Ovary (tissue), 9 donors: ENCODE data around the gene DAPK1. TPM values are rescaled to one million over a fixed set of nuclear protein-coding genes. Genes with fewer than 3 reads are reported as not detected.

Experiments used
- DNase-seq, 5 donors: peaks; one replicate each; pipeline ENCODE4 v3.0.0-alpha.2; 2019 to 2020
- H3K27ac ChIP-seq, 2 donors: fragments of 200-600 bp; one replicate each; pipeline versions ENCODE4 v1.5.1 to v1.8.0; 2019 to 2022
- H3K27me3 ChIP-seq: fragments of 200-600 bp; one replicate; pipeline ENCODE4 v1.8.0; 2022
- H3K36me3 ChIP-seq: fragments of 200-600 bp; sonication (generic); one replicate; pipeline ENCODE4 v1.5.1; 2019
- H3K4me1 ChIP-seq: one replicate; pipeline ENCODE4 v1.8.1; 2013; ENCODE audit warnings: mild to moderate bottlenecking, moderate library complexity; ENCODE audit not compliant: insufficient read depth
- H3K4me3 ChIP-seq: fragments of 200-600 bp; sonication (generic); one replicate; pipeline ENCODE4 v1.5.1; 2017
- H3K9me3 ChIP-seq, 2 donors: fragments of 200-600 bp in 1 of 2; sonication (generic) in 1 of 2; one replicate each; pipeline versions ENCODE4 v1.5.1 to v1.8.1; 2013 to 2019; ENCODE audit warnings: mild to moderate bottlenecking in 1 of 2, moderate library complexity in 1 of 2
- CTCF ChIP-seq, 3 donors: fragments of 450-650 bp in 2 of 3; fragments of 200-600 bp in 1 of 3; IDR thresholded peaks; one replicate each; pipeline versions ENCODE4 v1.5.1 to v1.8.0; 2016 to 2022; ENCODE audit warnings: antibody characterized with exemption in 3 of 3, mild to moderate bottlenecking in 1 of 3
- EP300 ChIP-seq: sonication (generic); formaldehyde crosslinking; IDR thresholded peaks from one replicate; pipeline ENCODE4 v1.6.1; 2017; ENCODE audit warnings: antibody characterized with exemption
- POLR2A ChIP-seq: fragments of 450-650 bp; IDR thresholded peaks from one replicate; pipeline ENCODE4 v1.6.1; 2017; ENCODE audit warnings: antibody characterized with exemption, mild to moderate bottlenecking, moderate library complexity
- WGBS, 3 donors: extraction: QIAGEN DNeasy Blood & Tissue Kit in 1 of 3; methylation state at CpG; one replicate each; pipeline versions ENCODE4 v1.1.5 to v1.1.7; 2013 to 2017; 5-methylcytosine and 5-hydroxymethylcytosine counted together
- intact Hi-C, 4 donors: fragments of 100-400 bp; cut with DNase I; formaldehyde crosslinking; loops; one replicate each; pipeline versions ENCODE4 v1.11.0 to v1.15.1; 2022 to 2023
- polyA plus RNA-seq, 2 donors: library from polyadenylated mRNA; stranded (reverse); fragments of 200-250 nt in 1 of 2; fragments of 350-450 nt in 1 of 2; fragmentation: Illumina TruSeq in 1 of 2; extraction: RNeasy Lipid Tissue Mini Kit (QIAGEN cat#74804) in 1 of 2; gene quantifications; one replicate each; pipeline ENCODE4 v1.2.3, GENCODE V29; 2013 to 2014
- total RNA-seq, 7 donors: library from RNA; depleted of rRNA in 2 of 7; stranded (reverse); fragments of >200 nt in 2 of 7; fragmentation: NEBNext Ultra II Directional in 3 of 7; extraction: Animal tissue kit (Norgen Biotek cat#: 25700) in 3 of 7; gene quantifications; one replicate each; pipeline versions ENCODE4 v1.1.0 to v1.2.4, GENCODE V29; 2016 to 2023
- donor health status: DM: no; HTN: no; CAD: no; lungs with moderate emphysema.
- donor health status: DM: no; HTN: no; CAD: no.
- donor health status: Bipolar disorder and iron deficiency.
- donor health status: DM: yes; HTN: yes; CAD: no.
- donor health status: DM: no; HTN: no; CAD: no.
- donor health status: DM: yes; HTN: yes; CAD: no.

The DAPK1 gene
- total and polyA plus RNA-seq, 9 donors: 39.3 to 133 (median 89.6) TPM

- Histone ChIP-seq H3K4me3 (no peak overlapping the region), H3K4me1 (peaks cover 17% of the 10 kb centered on the region), H3K27me3 (no peaks in the 10 kb centered on the region), H3K36me3 (no peaks in the 10 kb centered on the region), H3K27ac (no peak overlapping the region), H3K9me3 (no peaks in the 10 kb centered on the region)
- no peak for DNase-seq
- TF ChIP-seq EP300 (no peak), POLR2A (no peak), CTCF (IDR thresholded peaks at IDR 0.05) (no peak)
- intact Hi-C loops: no loop called here
- WGBS, 3 donors: 79 to 81% (median 80%) methylated on average over 7 of the region's 7 CpGs
Measured at GRCh38 chr9:87603854-87604490, 106.3 kb downstream of the DAPK1 start.

- TF ChIP-seq POLR2A (no peak), EP300 (no peak), CTCF (IDR thresholded peaks at IDR 0.05) (no peak)
- Histone ChIP-seq H3K9me3 (no peaks in the 10 kb centered on the region), H3K27ac (no peak overlapping the region), H3K4me3 (no peak overlapping the region), H3K27me3 (no peaks in the 10 kb centered on the region), H3K4me1 (peaks cover 20% of the 10 kb centered on the region), H3K36me3 (no peaks in the 10 kb centered on the region)
- WGBS, 3 donors: 94 to 96% (median 96%) methylated on average over 23 of the region's 23 CpGs
- intact Hi-C loops: no loop called here
- DNase-seq: no peak
Measured at GRCh38 chr9:87604886-87605588, 107.4 kb downstream of the DAPK1 start.

- intact Hi-C loops: no loop called here
- H3K4me1 ChIP-seq: peaks cover 20% of the 10 kb centered on the region
- no peaks in the 10 kb centered on the region for H3K36me3 ChIP-seq
- H3K4me3 ChIP-seq: no peak overlapping the region
- no peak for TF ChIP-seq POLR2A
- TF ChIP-seq CTCF (IDR thresholded peaks at IDR 0.05): no peak
- no peak for TF ChIP-seq EP300
- 87 to 94% (median 94%) methylated on average over 10 of the region's 10 CpGs for WGBS, 3 donors
- no peak overlapping the region for H3K27ac ChIP-seq
- no peaks in the 10 kb centered on the region for H3K27me3 ChIP-seq
- no peaks in the 10 kb centered on the region for H3K9me3 ChIP-seq
- DNase-seq: no peak
Measured at GRCh38 chr9:87605676-87606075, 108.0 kb downstream of the DAPK1 start.

- no peak overlapping the region for H3K27ac ChIP-seq
- intact Hi-C loops: no loop called here
- no peak for DNase-seq
- H3K4me3 ChIP-seq: no peak overlapping the region
- WGBS, 3 donors: 37 to 69% (median 50%) methylated on average over 3 of the region's 3 CpGs
- no peaks in the 10 kb centered on the region for H3K27me3 ChIP-seq
- no peaks in the 10 kb centered on the region for H3K36me3 ChIP-seq
- no peaks in the 10 kb centered on the region for H3K9me3 ChIP-seq
- H3K4me1 ChIP-seq: peaks cover 17% of the 10 kb centered on the region
- no peak for TF ChIP-seq CTCF (IDR thresholded peaks at IDR 0.05)
- no peak for TF ChIP-seq EP300
- no peak for TF ChIP-seq POLR2A
Measured at GRCh38 chr9:87606841-87607521, 109.3 kb downstream of the DAPK1 start.
